NCI-H446 treated with DMSO at 0.1 percent for 48 hours (cell line): ENCODE data around the gene HDAC4.
A peak's percentile ranks its signal among the peaks of the same experiment; 100 is the strongest.

ENCODE experiments used
- DNase-seq: peaks from one replicate; lab custom pipeline; 2025; lab: John Stamatoyannopoulos, UW

HDAC4 gene

DNA sequence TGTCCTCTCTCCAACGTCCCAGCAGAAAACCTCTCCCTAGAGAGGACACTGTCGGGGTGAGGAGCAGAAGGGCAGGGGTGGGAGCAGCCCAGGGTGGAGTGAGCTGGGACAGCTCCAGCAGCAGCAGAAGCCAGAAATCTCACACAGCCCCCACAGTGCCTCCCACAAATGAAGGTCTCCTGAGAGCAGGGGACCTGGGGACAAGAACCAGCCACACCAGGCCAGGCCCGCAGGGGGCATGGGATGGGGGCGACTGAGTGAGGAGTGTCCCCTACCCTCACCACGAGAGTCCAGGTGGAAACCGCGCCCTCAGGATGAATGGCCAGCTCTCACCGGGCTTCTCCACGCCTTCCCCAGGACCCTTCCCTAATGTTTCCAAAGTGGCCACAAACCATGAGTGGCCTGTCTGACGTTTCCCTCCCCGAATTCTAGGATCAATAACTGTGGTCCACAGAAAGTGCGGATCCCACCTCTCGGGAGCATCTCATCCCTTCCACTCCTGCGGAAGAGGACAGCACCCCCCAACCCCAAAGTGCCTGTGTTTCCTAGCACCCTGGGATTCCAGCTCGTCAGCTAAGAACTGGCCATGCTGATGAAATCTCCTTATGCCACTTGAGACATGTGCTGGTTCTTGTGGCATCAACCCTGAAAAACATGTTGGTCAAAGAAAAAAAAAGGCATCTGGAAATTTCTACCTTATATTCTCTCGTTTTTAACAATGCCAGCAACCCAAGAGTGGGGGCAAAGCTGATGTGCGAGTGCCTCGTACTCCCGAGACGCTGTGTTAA, 121.1 kb downstream of the HDAC4 start:
- DNase-seq = no peak

GRCh38 chr2:239278941-239279365, 121.9 kb downstream of the HDAC4 start:
- DNase-seq = peak; percentile 16

GRCh38 chr2:239278361-239278760, 122.5 kb downstream of the HDAC4 start:
- no peak for DNase-seq

DNA sequence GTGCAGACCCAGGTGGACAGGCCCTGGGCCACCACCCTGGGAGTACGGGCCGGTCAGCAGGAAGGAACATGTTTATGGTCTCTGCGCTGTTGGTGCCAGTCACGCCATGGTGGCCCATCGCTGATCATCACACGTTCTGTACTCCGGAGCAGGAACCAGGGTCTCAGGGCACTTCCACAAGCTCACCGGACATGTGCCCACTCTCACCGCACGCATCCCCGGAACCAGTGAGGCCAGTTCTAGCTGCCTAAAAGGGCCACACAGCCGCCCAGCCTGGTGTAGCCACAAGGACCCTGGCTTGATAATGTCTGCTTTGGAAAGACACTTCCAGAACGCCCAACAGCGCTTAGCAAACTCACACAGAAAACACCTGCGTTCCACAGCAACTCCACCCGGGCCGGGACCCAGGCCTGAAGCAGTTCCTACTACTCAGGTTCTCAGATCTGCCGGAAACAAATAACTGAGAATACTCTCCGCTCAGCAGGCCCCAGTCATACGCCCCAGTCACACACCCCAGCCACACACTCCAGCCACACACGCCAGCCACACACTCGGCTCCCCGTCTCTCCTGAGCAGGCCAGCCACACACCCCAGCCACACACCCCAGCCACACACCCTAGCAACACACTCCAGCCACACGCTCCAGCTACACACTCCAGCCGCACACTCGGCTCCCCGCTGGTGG, 123.3 kb downstream of the HDAC4 start:
- no peak for DNase-seq

DNA sequence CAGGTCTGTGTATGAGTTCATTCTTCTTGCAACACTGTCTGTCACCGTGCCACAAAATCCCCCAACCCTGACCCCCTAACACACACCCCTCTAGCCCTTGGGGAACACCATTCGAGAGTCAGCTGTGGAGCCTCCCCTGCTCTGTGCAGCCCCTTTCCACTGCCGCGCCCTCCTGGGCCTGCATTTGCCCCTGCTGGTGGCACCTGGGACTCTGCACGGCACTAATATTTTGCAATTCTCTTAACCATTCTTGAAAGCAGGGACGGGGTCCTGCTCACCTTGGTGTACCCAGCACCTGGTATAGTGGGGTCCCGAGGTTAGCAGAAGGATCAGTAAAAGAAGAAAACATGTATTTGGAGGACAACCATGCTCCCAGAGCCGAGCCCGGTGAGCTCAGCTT, 124.0 kb downstream of the HDAC4 start:
- no peak for DNase-seq

DNA sequence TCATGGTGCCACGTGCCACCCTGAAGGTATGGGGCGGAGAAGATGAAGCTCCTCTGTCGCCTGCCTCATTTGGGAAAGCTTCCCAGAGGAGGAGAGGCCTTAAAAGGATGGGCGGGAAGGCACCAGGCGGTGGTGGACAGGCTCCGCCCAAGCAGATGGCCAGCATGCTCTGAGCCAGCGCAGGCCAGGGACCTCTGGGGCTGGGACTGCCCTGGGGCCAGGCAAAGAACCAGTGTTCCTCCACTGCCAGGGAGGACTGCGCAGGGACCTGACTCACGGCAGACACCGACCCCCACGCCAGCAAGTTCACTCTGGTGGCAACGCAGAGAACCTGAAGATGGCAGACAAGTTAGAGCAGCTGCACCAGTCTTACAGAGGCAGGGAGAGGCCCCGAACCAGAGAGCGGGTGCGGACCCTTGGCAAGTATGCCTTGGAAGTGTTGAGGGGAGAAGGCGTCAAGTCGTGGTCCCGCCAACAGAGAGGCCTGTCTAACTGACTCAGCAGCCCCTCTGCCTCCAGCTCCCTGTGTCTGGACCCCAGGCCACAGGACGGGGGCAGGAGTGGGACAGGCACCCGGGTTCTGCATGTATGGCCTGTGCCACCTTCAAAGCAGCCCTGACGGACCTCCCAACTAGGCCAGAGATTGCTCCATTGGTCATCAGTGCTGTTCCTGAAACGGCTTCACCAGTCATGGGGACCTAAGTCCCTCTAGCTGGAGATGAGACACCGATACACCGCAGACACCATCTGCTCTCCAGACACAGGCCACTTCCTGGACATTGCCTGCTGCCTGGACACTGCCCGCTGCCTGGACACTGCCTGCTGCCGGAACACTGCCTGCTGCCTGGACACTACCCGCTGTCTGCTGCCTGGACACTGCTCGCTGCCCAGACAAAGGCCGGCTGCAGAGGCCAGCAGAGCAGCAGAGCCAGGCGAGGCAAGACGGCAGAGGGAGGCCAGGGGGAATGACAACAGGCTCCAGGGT, 124.7 kb downstream of the HDAC4 start:
- peak; percentile 81 for DNase-seq

DNA sequence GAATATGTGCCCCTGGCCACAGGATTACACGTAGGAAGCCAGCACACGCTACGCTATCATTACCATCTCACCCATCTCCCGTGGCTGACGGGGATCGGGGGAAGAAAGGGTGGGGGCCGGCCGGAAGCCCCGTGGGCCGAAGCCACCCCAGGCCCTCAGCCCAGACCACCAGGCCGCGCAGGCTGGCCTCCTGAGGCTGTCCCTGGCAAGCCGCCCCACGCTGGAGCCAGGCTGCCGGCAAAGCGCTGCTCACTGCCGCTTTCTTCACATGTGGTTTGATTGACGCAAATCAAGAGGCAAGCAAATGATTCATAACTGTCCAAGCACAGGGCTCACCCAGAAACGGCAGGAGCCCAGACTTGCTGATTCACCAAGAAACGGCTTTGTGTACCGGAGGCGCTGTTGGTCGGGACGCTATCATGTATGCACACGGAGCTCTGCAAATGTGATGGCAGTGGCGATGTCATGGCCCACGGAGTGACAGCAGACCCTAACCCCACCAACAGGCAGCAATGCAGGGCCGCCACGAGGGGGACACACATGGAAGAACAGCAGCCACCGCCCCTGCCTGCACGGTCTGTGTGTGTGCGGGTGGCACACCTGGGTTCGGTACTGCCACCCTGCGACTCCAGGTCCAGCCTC, 125.7 kb downstream of the HDAC4 start:
- peak; percentile 82 for DNase-seq

GRCh38 chr2:239274391-239275043, 126.3 kb downstream of the HDAC4 start:
- no peak for DNase-seq

DNA sequence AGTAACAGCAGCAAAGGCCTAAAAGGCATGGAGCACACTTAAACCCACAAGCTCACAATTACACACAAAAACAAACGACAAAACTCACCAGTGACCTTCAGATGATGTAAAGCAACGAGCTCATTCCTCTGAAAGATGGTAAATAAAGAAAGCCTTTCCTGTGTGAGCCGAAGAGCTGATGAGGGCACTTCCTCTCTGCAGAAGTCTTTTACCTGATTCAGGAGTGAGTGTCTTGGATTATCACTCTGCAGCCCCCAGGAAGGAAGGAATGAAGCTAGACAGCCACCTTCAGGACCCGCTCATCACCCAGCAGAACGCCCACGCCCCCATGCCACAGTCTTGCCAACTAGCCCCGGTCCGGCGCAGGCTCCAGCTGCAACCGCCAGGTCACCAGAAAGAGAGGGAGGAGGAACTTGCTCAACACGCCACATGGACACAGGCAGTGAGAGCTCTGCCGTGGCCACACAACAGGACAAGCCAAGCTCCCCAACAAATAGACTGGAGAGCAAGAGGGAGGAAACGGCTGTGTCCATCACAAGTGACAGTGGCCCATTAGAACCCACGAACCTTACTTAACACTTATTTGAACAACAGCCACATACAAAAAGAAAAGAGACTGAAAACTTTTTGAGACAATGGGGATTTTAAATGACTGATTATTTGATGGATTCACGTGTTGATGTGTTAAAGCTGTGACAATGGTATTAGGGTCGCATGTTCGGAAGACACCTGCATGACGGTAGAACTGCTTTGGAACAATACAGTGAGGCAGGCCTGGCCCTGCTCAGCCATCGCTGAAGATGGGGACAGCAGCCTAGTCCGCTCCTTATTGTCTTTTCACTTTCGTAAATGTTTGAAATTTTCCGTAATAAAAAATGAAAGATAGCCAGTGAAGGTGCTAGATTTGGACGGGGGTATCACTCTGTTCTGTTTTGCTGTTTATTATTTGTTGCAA, 127.3 kb downstream of the HDAC4 start:
- DNase-seq = no peak

- no peak for DNase-seq
Observed at GRCh38 chr2:239272626-239273025, 128.2 kb downstream of the HDAC4 start.

- no peak for DNase-seq
Observed at GRCh38 chr2:239271882-239272281, 128.9 kb downstream of the HDAC4 start.

GRCh38 chr2:239271471-239271870, 129.3 kb downstream of the HDAC4 start:
- DNase-seq = no peak

DNA sequence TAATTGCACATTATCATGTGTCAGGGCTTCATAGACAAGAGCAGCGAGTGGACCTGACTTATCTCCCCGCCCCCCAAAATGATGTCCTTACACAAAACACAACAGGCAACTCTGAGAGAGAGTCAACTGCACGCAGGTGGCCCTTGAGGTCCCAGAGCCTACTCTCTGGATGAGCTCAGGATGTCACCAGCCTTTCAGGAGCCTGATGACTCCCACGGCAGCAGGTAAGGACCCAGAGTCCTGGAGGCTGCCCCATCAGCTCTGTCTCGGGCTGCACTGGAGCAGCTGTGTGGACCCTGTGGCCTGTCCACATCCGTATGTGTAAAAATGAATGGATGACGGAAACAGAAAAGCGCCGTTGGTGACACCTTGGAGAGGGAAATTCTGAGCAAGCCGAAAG, 130.9 kb downstream of the HDAC4 start:
- DNase-seq = no peak

- no peak for DNase-seq
Observed at GRCh38 chr2:239269173-239269885, 131.5 kb downstream of the HDAC4 start.

- DNase-seq = no peak
Observed at GRCh38 chr2:239268549-239268948, 132.3 kb downstream of the HDAC4 start.

GRCh38 chr2:239268082-239268481, 132.7 kb downstream of the HDAC4 start:
- no peak for DNase-seq

DNA sequence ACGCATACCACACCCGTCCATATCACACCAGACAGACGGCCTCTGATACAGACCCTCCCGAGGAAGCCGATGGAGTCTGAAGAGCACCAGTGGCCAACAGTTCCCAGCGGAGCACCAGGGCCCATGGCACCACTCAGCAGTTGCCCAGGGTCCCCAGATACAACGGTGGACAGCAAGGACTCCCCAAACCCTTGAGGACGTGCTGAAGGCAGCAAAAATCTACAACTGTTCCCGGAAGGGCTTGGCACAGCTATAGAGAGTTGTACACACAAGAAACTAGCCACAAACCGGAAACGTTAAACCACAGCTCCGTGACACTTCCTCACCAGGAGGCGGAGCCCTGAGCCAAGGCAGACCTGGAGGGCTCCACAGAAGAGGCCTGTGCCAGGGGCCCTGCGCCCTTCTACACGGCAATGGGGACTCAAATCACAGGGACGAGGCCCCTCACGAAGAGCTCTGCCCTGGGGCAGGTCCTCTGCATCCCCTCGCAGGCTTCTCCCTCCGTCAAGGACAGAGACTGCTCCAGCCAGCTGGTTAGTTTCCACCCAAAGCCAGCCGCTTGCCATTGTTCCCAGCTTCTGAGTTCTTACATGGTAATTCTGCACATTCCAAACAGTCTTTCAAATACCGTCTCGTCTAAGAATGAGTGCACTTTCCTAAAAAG, 133.4 kb downstream of the HDAC4 start:
- no peak for DNase-seq

- no peak for DNase-seq
Observed at GRCh38 chr2:239266779-239267287, 134.0 kb downstream of the HDAC4 start.

DNA sequence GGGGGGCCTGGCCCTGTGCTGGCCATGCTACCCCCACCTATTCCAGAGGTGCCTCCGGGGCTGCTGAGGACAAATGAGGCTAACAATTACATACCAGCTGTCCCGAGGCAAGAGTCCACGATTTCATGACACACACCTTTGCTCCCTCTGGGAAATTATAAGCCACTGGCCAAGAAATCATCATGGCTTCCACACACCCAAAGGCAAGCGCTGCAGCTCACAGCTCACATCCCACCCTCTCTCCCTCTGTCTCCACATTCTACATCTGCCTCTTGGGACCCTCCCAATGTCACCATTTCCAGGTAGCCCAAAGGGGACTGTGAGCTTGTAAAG, 134.4 kb downstream of the HDAC4 start:
- no peak for DNase-seq
